HUDEP-2 (cell line): Measurements from ENCODE around the gene E2F1.
A peak's percentile ranks its signal among the peaks of the same experiment; 100 is the strongest.

ENCODE experiments used
- DNase-seq, 76 experiments: peaks; one replicate each; lab custom pipeline; 2025; ENCODE audit not compliant: unreplicated experiment in 76 of 76; lab: John Stamatoyannopoulos, UW

Gene E2F1

GRCh38 chr20:33660035-33660684, 26.0 kb downstream of the E2F1 start:
- no peak for DNase-seq

GRCh38 chr20:33659341-33660034, 26.7 kb downstream of the E2F1 start:
- no peak for DNase-seq

- no peak for DNase-seq
Measured at GRCh38 chr20:33658929-33659328, 27.3 kb downstream of the E2F1 start.

- DNase-seq = no peak
Measured at GRCh38 chr20:33658510-33658909, 27.7 kb downstream of the E2F1 start.

GRCh38 chr20:33657704-33658095, 28.5 kb downstream of the E2F1 start:
- no peak for DNase-seq

DNA sequence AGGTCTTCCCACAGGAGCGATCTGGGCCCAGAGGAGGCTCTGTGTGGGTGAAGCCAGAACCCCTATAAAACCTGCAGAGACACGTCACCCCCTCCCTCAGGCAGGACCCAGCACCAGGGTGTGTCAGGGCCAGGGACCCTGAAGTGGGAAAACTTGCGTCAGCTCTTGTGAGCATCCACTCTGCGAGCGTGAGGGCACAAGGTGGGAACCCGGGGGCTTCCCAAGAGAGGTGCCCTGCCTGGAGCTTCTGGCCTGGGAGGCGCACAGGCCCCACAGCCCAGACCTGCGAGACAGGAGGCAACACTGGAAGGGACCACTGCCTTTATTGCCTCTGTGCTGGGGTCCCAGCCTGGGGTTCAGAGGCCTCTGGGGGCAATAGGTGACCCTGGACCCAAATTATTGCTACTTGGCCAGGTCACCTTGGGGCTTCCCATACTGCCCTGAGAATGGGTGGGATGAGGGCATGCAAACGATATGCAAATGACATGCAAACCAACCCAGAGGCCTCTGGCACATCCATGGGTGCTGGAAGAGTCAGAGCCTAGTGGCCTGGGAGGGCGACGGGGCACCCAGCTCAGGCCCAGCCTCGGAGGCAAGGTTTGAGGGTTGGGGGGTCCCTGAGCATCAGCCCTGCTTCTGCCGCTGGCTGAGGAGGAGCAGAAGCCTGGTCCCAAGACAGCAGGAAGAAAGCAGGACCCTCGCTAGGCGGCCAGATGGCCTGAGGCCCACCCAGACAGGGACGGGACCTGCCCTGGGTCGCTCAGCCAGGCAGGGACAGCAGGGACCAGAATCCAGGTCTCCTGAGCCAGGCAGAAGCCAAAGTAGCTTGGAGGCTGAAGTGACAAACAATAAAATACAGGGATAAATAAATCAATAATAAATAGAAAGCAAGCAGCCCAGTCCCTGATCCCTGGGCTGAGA, 29.1 kb downstream of the E2F1 start:
- no peak for DNase-seq

- no peak for DNase-seq
Measured at GRCh38 chr20:33656010-33656782, 30.0 kb downstream of the E2F1 start.

- DNase-seq = peak in 6 of 76 experiments; percentile 3 to 22 (median 10)
Measured at GRCh38 chr20:33655164-33655563, 31.0 kb downstream of the E2F1 start.

GRCh38 chr20:33654680-33655161, 31.5 kb downstream of the E2F1 start:
- DNase-seq = no peak

- DNase-seq = no peak
Measured at GRCh38 chr20:33653900-33654596, 32.1 kb downstream of the E2F1 start.

DNA sequence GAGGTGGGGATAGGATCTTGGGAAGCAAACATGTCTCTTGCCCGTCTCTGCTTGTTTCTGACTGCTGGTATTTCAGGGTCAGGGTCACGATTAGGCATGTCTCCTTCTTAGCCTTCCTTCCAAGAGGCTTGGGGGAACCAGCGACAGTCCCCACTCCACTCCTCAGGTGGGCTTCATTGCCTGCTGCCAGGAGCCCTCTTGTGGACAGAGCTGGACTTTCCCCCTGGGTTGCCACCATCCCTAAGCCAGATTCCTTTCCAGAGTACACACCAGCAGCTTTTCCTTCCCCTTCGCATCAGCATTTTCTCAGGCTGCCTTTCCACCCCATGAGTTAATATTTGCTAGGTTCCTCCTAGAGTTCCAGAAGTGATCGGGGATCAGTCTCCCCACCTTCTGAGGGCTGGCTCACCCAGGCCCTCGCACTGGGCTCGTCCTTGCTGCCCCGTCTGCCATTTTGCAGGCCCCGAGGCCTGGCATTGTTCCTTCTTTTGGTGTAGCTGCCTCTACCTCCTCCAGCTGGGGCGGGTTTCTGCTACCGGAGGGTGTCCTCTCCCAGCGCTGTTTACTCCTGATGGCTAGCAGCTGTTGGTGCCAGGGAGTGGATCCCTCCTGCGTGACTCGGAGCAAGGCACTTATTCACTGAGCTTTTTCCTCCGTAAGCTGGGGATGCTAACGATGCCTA, 32.8 kb downstream of the E2F1 start:
- peak in 42 of 76 experiments; percentile 10 to 57 (median 30) for DNase-seq

DNA sequence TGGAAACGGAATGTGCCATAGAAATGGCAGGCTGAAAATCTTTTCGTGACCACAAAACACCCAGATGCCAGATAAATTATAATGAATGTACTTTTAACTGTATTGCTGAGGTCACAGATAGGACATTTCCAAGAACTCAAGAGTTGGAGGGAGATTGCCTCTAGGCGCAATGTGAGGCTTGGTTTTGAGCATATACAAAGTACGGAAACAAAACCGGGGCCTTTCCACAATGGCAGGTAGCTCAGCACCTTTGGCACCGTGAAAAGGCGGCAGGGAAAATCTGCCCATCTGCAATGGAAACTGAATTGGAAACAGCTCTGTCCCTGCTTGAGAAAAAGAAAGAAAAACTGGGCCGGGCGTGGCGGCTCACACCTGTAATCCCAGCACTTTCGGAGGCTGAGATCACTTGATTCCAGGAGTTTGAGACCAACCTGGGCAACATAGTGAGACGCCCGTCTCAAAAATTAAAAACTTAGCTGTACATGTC, 34.6 kb downstream of the E2F1 start:
- DNase-seq = peak in 12 of 76 experiments; percentile 8 to 49 (median 24)

- DNase-seq = no peak
Measured at GRCh38 chr20:33650753-33651561, 35.2 kb downstream of the E2F1 start.

DNA sequence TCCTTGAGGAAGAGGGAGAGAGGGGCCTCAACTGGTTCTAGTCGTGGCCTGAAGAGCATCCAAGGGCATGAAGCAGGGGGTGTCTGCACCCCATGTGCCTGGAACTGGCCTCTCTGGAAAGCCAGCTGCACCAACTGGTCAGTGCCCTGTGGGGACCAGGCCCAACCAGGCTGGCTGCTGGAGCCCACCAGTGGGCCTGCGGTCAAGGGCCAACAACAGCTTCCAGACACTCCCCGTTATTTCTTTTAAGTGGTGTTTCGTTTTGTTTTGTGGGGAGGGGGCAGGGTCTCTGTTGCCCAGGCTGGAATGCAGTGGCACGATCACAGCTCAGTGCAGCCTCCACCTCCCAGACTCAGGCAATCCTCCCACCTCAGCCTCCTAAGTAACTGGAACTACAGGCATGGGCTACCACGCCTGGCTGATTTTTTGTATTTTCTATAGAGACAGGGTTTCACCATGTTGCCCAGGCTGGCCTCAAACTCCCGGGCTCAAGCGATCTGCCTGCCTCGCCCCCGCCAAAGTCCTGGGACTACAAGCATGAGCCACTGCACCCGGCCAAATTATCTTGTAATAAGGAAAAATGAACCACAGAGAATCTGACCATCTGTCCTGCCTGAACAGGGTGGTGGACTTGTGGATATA, 36.0 kb downstream of the E2F1 start:
- DNase-seq = no peak

GRCh38 chr20:33649201-33649681, 36.9 kb downstream of the E2F1 start:
- no peak for DNase-seq

DNA sequence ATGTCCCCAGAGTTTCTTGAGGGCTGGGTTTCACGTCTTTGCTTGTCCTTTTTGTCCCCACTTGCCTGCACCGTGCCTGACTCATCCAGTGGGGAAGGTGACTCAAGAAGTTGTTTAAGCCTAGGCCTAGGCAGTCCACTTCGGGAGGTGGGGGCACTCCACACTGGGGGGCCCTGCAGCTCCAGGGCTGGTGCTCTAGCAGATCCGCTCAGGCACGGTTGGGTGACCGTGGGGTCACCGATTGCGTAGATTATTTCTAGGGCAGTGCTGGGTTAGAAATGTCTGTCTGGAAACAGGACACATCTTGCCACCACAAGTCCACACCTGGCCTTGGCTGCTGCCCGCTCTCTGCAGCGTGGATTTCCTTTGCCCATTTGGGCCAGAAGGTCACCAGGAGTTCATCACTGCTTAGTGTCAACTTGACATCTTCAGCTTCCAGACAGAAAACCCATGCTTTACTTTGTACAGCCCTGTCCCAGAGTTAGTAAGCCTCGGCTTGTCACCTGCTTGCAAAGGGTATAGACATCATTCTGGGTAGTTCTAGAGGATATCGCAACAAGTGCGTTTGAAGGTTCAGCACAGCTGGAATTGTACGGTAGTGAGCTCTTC, 37.7 kb downstream of the E2F1 start:
- no peak for DNase-seq
